NOMO-1 (cell line): ENCODE results near the gene GADD45GIP1.
"Not testable (repeated sequence)": the region's sequence is repeated elsewhere in the genome, so short reads cannot be mapped to it uniquely, and the experiment has no call there.

ENCODE experiments used
- DNase-seq, 2 experiments: peaks; one replicate each; lab custom pipeline; 2025; ENCODE audit not compliant: unreplicated experiment in 2 of 2; lab: John Stamatoyannopoulos, UW

Gene GADD45GIP1

DNA sequence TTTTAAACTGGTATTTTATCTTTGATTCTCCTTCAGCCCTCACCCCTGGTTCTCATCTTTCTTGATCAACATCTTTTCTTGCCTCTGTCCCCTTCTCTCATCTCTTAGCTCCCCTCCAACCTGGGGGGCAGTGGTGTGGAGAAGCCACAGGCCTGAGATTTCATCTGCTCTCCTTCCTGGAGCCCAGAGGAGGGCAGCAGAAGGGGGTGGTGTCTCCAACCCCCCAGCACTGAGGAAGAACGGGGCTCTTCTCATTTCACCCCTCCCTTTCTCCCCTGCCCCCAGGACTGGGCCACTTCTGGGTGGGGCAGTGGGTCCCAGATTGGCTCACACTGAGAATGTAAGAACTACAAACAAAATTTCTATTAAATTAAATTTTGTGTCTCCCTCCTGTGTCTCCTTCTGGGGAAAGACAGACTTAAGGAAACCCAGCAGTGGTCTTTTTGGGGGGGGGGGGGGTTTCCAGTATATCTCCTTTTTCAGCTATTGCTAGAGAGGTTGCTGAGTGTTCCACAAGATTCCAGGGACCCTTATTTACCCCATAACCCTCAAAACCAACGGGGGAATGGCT is 12.8 kb downstream of the GADD45GIP1 start:
- DNase-seq: no peak

DNA sequence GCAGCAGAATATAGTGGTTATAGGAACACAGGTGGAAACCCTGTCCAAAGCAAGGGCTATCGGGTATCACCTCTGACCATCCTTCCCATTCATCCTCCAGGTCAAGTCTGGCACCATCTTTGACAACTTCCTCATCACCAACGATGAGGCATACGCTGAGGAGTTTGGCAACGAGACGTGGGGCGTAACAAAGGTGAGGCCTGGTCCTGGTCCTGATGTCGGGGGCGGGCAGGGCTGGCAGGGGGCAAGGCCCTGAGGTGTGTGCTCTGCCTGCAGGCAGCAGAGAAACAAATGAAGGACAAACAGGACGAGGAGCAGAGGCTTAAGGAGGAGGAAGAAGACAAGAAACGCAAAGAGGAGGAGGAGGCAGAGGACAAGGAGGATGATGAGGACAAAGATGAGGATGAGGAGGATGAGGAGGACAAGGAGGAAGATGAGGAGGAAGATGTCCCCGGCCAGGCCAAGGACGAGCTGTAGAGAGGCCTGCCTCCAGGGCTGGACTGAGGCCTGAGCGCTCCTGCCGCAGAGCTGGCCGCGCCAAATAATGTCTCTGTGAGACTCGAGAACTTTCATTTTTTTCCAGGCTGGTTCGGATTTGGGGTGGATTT is 13.5 kb downstream of the GADD45GIP1 start:
- DNase-seq: no peak

DNA sequence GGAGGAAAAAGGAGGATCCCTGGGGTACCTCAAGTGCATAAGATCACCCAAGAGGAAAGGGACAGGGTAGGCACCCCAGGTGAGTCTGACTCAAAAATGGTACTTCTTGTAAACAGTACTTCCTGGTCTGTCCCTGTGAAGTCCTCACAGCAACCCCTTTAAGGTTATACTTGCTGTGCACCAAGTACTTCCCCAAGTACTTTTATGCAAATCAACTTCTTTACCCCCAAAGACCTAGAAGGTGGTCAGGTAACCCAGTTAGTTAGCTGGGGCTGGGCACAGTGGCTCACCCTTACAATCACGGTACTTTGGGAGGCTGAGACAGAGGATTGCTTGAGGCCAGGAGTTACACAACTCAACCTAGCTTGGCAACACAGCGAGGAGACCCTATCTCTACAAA is 16.1 kb downstream of the GADD45GIP1 start:
- no peak for DNase-seq

- no peak for DNase-seq
Measured at GRCh38 chr19:12939975-12940423, 17.0 kb downstream of the GADD45GIP1 start.

DNA sequence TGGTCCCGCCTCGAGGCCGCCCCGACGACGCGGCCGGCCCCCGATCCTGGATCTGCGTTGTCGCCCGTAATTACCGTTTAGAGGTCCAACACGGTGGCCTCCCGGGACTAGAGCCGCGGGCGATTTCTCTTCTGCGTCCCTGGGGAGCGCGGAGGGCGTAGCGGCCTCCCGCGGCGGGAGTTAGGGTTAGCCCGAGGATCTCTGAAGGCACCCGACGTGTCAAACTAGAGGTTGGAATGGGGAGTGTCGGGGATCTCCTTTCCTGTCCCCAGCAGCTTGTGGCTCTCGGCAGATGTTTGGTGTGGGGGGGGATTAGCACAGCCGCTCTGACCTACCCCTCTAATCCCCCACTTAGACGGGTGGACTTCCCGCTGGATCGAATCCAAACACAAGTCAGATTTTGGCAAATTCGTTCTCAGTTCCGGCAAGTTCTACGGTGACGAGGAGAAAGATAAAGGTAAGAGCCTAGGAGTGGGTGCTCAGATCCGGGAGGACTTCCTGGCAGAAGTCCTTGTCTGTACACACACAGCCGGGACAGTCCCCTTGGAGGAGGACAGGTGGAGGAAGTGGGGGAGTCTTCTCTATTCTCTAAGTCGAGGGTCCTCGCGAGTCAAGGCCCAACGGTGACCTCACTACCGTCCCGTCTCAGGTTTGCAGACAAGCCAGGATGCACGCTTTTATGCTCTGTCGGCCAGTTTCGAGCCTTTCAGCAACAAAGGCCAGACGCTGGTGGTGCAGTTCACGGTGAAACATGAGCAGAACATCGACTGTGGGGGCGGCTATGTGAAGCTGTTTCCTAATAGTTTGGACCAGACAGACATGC is 18.0 kb downstream of the GADD45GIP1 start:
- peak; percentile 22 to 38 for DNase-seq

GRCh38 chr19:12937927-12938778 is 18.9 kb downstream of the GADD45GIP1 start, which contains the start of gene CALR:
Gene CALR (plus strand): TSS chr19:12938609. CDS start chr19:12938680, 71 bp downstream.
- DNase-seq: peak; percentile 98 to 100

DNA sequence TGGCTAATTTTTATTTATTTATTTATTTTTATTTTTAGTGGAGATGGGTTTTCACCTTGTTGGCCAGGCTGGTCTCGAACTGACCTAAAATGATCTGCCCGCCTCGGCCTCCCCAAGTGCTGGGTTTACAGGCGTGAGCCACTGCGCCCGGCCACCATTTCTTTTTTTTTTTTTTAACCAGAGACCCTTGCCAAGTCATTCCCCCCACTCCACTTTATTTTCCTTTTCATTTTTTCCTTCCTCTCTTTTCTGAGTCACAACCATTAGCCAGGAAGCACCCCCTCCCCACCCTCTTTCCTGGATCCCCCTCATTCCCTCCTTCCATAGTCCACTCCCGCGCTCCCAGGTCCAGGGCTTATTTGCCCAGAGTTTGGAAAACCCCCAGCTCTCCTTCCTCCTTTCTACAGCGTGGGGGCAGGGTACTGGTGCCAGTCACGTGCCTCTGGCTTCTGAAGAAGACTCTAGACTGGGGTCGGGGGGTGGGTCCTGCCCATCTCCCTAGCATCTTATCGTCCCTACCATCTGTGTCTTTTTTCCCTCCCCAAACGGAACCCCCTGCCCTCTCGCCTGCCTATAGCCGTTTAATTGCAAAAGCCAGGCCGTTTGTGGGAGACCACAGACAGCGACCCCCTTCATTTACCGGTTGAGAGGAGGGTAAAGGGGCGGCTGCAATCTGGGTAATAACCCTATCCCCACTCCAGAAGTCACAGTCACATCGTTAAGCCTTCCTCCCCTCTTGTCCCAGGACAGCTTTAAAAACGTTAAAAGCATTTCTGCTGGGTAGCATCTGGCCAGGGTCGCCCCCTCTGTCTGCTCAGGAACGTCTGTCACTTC is 19.7 kb downstream of the GADD45GIP1 start:
- peak; percentile 79 to 83 for DNase-seq

DNA sequence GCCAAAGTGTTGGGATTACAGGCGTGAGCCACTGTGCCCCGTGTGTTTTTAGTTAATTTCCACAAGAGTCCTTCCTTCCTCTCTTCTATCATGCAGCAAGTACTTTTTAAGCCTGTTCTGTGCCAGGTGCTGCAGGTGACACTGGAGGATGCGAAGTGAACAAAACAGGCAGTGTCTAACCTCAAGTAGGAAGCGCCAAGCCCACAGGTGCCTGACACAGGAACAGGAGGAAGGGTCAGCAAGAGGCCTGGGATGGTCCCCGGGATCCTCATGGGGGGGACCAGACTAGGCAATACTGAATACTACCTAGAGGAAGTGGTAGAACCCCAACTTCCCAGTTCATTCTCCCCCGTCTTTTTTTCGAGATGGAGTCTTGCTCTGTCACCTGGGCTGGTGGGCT is 20.4 kb downstream of the GADD45GIP1 start:
- DNase-seq: no peak

DNA sequence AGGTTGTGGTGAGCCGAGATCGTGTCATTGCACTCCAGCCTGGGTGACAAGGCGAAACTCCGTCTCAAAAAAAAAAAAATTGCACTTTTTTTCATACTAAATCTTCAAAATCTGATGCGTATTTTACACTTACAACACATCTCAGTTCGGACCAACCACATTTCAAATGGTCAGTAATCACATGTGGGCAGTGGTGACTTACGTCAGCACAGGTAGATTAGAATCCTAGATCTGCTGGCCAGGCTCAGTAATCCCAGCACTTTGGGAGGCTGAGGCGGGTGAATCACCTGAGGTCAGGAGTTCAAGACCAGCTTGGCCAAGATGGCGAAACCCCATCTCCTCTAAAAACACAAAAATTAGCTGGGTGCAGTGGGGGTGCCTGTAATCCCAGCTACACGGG is 22.0 kb downstream of the GADD45GIP1 start:
- no peak for DNase-seq

DNA sequence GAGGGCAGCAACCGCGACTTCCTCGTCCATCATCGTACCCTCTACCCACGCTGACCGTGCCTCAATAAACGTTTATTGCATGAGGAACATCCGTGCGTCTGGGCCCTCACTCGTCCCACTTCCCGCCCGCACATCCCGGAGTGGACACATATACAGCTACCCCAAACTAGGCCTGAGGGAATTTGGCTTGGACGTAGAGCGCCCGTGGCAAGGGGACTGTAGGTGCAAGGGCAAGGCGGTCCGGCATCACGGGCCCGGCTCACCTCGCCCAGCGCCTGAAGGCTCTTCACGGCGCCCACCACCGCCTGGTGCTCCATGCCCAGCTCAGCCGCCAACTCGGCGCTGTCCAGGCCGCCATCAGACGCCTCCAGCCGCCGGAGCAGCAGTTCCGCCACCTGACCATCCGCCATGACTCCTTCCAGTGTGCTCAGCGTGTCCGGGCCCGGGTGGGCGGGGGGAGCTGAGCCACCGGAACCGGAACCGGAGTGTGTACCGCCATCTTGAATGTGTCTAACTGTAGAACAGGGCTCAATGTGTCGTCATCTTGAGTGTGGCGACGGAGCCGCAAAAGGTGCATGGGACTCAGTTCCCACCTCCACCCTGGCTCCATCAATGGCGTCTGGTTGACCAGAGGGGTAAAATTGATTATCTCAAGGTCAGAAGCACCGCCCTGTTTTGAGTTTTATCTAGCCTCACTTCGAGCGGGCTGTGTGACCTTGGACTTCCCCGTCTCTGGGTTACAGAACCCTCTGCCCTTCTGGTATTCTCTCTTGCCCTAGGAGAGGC is 23.5 kb downstream of the GADD45GIP1 start, which contains the start of gene FARSA:
FARSA (minus strand) TSS at position 425 of the 786 bp plus-strand sequence; CDS start at position 410, 15 bp downstream.
- DNase-seq: peak; percentile 81 to 88

- no peak for DNase-seq
Measured at GRCh38 chr19:12932392-12933286, 24.4 kb downstream of the GADD45GIP1 start.

DNA sequence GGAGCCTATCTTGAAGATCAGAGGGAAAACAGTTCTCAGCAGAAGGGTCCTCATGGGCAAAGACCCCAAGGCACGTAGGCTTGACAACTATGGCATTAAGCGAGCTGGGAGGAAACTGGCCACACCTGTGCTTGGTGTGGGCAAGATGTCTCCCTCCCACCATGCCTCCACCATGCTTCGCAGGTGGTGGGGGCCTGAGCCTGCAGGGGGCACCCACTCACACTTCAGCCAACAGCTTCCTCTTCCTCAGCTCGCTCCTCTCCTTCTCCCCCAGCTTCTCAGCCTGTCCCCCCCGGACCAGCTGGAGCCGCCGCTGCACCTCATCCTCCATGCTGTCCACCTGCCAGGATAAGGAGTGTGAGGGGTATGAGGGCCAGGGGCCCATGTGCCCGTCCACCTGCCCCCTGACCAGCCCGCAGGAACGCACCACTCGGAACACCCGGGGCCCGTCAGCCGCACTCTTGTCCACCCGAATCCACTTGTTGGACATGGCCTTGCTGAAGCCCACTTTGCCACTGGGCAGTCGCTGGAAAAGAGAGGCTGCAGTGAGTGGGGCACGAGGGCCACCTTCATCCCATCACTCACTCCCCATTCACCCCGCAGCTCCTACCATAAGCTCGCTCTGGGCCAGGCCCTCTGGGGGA is 26.9 kb downstream of the GADD45GIP1 start:
- no peak for DNase-seq

- no peak for DNase-seq
Measured at GRCh38 chr19:12924621-12925310, 32.3 kb downstream of the GADD45GIP1 start.

GRCh38 chr19:12922959-12923358 is 34.1 kb downstream of the GADD45GIP1 start:
- DNase-seq: no peak

GRCh38 chr19:12921047-12921446 is 36.0 kb downstream of the GADD45GIP1 start:
- DNase-seq: no peak

GRCh38 chr19:12918253-12918652 is 38.8 kb downstream of the GADD45GIP1 start:
- no peak for DNase-seq

GRCh38 chr19:12915860-12916259 is 41.2 kb downstream of the GADD45GIP1 start:
- not testable (repeated sequence) for DNase-seq
